SH-SY5Y (cell line): ENCODE measurements around the gene MANF.

Experiments used
- GATA2 ChIP-seq: IDR thresholded peaks from 2 replicates; pipeline ENCODE4 v1.6.1; 2011; ENCODE audit warnings: mild to moderate bottlenecking, low read depth, low read length
- GATA3 ChIP-seq: IDR thresholded peaks from 2 replicates; pipeline ENCODE4 v1.6.1; 2011; ENCODE audit warnings: low read depth, mild to moderate bottlenecking, low read length, moderate library complexity

The MANF gene

DNA sequence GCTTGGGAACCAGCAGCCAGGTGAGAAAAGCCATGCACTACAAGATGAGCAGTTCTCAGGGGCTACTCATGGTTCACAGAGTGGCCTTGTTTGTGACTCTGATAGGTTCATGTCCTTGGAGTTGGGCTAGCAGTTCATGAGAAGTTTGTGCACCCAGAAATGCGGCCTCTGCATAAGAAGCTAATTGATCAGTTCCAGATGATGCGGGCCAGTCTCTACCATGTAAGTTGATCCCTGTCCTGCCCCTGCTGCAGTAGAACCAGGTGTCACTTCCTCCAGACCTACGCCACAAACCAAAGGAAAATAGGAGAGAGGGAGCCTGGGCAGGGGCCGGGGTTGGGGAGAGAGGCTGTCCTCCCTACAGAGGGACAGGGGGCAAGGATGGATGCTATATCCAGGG is 27.2 kb upstream of the MANF start:
- no peak for TF ChIP-seq GATA2
- TF ChIP-seq GATA3: no peak

DNA sequence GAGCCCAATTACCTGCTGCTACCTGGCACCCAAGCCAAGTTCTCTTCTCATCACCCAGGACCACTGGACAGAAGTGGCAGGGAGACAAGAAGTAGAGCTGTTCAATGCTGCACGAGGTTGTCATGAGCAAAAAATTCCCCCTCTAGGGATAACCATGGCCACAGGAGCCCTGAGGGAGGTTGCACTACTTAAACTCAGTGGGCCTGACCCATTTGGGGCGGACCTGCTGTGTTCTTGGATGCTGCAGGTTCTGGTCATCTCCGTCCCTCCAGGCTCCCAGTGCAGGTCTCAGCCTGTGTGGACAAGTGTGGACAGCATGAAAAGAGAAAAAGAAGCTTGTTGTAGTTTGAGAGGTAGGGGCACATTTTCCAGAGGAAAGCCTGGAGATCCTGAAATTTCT is 26.1 kb upstream of the MANF start:
- TF ChIP-seq GATA2 (no peak), GATA3 (no peak)

DNA sequence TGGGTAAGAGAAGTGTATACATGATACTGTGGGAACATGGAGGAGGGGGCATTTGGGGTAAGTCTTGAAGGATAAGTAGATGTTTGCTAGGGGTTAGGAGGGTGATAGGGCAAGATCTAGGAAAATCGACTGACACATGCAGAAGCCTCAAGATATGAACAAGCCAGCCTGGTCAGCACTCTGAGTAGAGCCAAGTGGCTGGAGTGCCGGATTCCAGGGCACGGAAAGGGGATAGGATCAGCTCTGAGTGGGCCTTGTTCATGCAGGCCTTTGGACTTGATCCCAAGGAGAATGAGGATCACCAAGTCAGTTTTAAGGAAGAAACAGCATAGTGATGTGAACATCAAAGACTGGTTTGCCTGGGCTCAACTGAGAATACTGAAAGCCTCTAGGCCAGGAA is 24.3 kb upstream of the MANF start:
- TF ChIP-seq GATA3 (no peak), GATA2 (no peak)

DNA sequence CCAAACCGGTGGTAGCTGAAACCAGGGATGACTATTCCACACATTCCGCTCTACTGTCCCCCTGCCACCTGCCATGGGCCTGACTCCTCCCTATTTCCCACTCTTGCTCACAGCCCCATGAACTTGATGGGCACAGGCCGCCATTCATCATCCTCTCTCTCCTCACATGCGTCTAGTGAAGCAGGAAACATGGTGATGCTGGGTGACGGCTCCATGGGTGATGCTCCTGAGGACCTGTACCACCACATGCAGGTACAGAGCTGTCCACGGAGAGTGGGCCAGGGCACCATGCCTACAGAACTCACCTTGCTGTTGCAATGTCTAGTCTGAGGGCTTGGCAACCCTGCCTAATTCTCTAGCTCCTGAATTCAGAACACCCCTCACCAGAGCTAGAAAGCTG is 23.3 kb upstream of the MANF start:
- TF ChIP-seq GATA2: no peak
- TF ChIP-seq GATA3: no peak

DNA sequence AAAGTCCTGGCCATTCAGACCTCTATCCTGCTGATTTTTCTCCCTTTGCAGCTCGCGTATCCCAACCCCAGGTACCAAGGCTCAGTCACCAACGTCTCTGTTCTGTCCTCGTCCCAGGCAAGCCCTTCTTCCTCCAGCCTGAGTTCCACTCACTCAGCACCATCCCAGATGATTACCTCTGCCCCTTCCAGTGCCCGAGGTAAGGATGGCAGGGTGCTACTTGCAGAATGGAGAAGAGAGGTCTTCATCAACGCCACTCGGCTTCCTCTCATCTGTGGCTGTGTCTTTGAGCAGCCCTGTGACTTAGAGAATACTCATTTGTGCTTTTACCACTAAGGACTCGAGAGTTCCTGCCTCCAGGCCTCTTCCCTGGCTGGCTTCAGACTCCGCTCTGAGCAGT is 22.6 kb upstream of the MANF start:
- TF ChIP-seq GATA2: no peak
- no peak for TF ChIP-seq GATA3

DNA sequence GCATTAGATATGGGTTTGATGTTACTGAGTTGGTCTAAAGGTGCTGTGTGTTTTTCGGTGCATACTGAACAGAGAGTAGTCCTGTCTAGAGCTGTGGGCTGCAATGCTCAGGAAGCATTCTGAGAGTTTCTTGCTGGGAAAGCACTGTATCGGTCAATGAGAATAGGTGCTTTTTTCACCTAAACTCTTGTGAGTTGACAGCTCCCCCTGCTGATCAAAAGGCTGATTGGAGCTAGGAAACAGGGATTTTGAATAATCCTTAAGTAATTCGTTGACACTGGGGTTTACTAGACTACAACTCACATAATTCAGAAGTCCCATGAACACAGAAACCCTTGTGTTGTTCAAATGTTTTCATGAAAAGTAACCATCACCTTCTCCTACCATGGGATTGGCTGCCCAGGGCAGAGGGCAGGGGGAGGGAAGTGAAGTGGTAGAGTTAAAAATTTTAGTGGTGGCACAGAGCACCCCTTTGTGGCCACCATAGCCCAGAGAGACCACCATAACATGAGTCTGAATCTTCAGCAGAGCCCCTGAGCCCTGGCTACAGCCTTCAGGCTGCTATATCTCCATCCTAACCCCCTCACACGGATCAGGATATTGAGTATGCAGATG is 13.0 kb upstream of the MANF start:
- TF ChIP-seq GATA3 (no peak), GATA2 (no peak)

DNA sequence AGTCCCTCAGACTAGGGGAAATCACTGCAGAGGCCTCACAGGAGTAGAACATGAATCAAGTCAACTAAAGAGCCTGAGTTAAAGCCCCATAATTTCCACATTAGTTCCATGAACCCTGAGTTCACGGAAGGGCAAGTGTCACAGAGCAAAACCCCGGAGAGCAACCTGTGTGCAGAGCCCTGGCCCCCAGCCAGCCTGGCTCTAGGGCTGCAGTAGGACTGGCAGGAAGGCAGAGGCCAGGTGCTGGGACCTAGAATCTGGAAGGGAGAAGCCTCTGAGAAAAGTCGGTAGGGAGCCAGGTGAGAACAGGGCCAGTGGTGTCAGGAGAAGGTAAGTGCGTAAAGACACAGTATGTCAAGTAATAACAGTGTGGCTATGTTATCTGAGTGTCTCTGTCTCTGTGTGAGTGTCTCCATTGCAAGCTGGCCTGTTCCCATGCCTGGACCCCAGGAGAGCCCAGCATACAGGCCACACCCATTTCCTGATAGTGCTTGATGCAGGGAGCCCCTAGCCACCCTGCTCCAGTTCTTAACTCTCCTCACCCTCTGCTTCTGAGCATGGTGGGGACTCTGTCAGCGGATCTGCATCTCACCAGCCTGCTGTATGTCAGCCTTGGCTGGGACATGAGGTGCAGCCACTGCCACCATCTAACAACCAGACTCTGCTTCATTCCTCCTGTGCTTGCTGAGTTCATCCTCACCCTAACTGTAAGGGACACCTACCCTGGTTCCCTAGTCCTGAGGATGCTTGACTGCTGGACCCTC is 11.3 kb upstream of the MANF start:
- TF ChIP-seq GATA2: no peak
- no peak for TF ChIP-seq GATA3

DNA sequence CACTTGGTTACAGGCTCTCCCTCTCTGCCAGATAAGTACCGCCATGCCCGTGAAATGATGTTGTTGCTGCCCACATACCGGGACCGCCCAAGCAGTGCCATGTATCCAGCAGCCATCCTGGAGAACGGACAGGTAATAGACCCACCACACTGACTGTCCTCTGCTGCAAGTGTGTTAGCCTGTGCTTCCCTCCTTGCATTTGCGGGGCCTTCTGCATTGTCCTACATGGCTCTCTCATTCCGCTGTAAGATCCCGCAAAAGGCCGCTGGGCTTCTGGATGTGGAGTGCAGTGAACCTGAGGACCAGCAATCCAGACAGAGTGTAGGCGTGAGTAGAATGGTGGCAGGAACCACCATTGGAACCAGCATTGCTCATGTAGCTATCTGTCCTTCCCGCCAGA is 10.6 kb upstream of the MANF start:
- TF ChIP-seq GATA2: no peak
- no peak for TF ChIP-seq GATA3

DNA sequence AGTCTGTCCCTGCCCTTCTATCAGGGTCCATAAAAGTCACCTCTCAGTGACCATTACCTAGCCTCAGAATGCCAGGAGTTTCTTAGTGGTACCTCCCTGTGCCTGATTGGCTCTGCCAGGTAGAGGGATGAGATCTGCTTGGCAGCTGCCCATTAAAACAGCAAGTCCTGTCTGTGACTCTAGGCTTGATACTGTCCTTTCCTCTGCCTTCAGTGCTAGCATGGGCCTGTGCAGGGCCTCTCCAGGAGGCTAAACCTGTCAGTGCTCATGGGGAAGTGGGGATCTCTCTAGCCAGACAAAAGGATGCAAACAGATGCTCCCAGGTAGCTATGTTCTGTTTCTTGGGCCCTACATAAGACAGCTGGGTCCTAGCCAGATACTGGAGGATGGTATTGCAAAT is 10.0 kb upstream of the MANF start:
- TF ChIP-seq GATA2 (no peak), GATA3 (no peak)

DNA sequence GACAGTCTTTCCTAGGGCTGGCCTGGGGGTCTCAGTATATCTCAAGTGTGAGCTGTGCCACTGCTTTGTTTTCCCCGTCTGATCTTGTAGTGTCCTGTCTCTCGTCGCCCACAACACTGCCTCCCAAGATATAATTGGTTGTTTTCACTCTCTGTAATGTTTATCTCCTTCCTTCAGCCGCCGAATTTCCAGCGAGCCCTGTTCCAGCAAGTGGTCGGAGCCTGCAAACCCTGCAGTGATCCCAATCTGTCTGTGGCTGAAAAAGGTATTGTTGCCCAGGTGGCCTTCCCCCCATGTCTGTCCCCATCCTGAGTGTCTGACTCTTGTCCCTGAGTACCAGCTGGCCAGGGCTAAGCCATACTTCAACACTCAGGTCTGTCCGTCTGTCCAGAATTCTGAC is 9.5 kb upstream of the MANF start:
- TF ChIP-seq GATA3 (no peak), GATA2 (no peak)

DNA sequence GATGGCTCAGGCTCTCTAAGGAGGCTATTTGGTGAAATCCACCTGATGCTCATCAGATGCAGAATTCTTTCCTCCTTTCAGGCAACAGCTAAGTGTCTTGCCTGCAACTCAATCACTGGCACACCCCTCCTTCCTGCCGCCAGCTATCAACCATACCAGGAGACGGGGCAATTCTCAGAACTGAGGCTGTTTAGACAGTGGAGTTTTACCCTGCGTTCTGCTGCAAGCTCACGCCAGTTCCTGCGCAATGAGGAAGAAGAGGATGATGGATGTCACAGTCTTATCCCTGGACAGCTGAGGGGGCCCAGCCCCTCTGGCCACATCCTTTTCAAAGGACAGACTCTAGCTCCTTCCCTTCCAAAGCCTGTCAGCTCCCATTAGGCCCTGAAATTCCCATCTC is 7.0 kb upstream of the MANF start:
- no peak for TF ChIP-seq GATA3
- TF ChIP-seq GATA2: no peak

DNA sequence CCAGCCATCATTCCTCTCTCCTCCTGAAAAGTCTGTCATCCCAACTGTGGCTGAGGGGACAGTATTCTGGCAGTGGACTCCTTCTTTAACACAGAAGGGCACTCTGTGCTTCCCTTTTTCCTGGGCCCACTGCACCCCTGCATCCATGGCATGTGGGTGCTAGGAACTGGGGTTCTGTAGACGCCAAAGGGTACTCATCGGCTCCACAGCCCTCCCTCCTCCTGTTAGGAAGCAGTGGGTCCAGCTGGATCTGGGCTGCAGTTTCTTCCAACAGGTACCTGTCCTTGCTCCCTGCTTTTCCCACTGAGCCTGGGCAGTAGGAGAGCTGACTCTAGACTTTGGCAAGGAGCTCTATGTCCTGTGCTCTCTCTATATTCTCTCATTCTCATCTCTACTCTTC is 6.4 kb upstream of the MANF start:
- TF ChIP-seq GATA2 (no peak), GATA3 (no peak)

DNA sequence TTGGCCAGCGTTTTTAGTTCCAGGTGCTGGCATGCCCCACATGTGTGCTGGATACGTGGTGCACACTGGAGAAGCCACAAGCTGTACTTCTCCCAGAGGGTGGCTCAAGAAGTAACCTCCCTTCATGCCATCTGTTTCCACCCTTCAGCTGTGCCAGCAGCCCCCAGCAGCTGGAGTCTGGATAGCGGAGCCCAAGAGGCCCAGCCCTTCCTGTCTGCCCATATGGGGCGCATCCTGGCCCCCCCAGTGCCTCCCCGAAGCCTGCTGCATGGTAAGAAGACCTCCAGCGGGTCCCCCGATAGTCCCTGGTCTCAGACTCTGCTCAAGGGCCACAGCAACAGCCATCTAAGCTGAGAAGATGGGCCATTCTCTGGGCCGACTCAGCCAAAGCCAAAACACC is 5.8 kb upstream of the MANF start:
- TF ChIP-seq GATA2 (no peak), GATA3 (no peak)

DNA sequence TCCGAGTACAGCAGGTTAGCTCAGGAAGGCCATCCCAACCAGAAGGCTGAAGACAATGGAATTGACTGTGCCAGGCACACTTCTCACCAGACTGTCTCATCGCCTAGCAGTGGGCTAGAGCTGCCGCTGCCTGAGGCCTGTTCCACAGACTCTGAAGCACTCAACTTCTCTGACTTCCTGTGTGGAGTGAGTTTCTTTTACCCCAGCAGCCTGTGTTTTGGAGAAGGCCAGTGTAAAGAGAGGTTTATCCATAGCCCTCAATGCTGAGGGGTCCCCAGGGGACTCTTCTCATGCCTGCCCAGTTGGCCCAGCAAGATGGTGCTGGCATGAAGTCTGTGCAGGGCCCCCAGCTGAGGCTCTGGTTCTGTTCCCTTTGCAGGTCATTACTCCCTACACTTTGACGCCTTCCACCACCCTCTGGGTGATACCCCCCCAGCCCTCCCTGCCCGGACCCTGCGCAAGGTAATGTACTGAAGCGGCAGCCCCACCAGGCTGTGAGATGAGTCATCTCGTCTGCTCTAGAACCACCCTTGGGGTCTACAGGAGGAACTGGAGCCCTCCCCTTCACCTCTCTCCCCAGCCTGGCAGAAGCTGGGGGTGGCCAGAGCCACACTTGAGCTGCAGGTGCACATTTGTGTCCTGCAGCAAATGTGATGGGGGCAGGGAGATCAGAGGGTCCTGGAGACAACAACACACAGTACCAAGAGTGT is 5.2 kb upstream of the MANF start:
- TF ChIP-seq GATA2 (no peak), GATA3 (no peak)

DNA sequence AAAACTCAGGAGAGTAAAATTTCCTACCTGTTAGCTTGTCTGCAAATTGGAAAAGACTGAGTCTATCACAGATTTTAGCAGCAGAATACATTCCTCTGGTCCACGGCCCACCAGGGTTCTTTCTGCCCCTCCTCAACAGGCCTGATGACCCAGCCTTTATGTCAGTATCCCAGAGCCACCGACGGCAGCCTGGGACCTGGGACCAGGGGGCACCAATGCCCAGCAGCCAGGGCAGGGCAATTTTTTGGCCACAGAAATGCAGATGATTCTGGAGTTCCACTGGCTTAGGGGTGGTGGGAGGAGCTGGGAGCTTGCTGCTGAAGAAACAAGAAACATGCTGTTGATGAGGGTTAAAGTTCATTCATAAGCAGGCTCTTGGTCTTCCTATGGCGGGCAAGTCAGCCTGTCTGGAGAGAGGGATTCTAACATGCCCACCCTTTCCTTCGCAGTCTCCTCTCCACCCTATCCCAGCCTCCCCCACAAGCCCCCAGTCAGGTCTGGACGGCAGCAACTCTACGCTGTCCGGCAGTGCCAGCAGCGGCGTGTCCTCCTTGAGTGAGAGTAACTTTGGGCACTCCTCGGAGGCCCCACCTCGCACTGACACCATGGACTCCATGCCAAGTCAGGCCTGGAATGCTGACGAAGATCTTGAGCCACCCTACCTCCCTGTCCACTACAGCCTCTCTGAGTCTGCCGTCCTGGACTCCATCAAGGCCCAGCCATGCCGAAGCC is 4.3 kb upstream of the MANF start:
- no peak for TF ChIP-seq GATA3
- no peak for TF ChIP-seq GATA2
